Fibroblast of pulmonary artery (primary cell): Measurements from ENCODE around the gene CREB5.

Source experiments
- DNase-seq: peaks from one replicate; pipeline ENCODE4 v3.0.0-alpha.2; 2010; ENCODE audit warnings: low read depth
- H3K4me3 ChIP-seq: replicated peaks from 2 replicates; pipeline ENCODE4 v1.5.1; 2011; ENCODE audit warnings: low read depth, mild to moderate bottlenecking, control low read depth, low read length, moderate library complexity
- CTCF ChIP-seq: IDR thresholded peaks from 2 replicates; pipeline ENCODE4 v1.5.1; 2011; ENCODE audit warnings: mild to moderate bottlenecking, control low read depth, low read length, inconsistent platforms; ENCODE audit errors: missing control alignments

The CREB5 gene

GRCh38 chr7:28725045-28725642, 312.8 kb downstream of the CREB5 start:
- DNase-seq, result no peak
- no peak for TF ChIP-seq CTCF
- H3K4me3 ChIP-seq, result no peak overlapping the region

- no peak for DNase-seq
- no peak for TF ChIP-seq CTCF
- no peak overlapping the region for H3K4me3 ChIP-seq
Observed at GRCh38 chr7:28725911-28726310, 313.6 kb downstream of the CREB5 start.

- TF ChIP-seq CTCF, result no peak
- DNase-seq, result no peak
- H3K4me3 ChIP-seq, result no peak overlapping the region
Observed at GRCh38 chr7:28726555-28726954, 314.2 kb downstream of the CREB5 start.

DNA sequence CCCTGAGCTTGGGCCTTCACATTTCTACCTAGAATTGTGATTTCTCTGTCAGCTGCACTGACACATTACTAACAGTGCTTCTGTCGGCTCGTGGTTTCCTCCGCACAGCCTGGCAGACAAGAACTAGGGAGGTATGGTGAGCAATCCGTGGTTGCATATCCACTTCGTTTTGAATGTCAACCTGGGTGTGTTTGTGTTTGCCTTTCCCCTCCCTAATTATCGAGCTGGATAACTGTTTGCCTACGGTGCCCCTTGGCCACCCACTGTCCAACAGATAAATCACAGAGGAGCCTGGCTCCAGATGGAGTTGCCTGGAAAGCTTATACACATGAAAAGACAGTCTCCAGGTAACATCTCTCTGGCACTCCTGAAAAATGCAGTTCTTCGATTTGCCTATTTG, 317.0 kb downstream of the CREB5 start:
- H3K4me3 ChIP-seq, result no peak overlapping the region
- no peak for TF ChIP-seq CTCF
- no peak for DNase-seq

DNA sequence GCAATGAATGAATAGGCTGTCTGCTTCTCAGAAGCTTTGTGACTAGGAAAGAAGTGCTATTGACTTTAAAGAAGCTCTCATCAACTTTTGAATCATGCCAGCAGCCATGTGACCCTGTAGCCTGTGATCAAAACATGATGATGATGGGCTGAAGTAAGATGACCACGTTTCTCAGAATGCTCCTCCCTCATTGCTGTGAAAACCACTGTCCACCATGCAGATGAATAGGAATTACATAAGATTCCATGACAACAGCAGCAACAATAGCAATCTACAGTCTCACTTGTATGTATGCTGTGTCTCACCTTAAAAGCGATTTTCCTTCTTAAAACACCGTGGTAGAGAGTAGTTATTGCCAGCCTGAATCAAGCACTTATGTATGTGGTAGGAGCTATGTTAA, 317.4 kb downstream of the CREB5 start:
- no peak for TF ChIP-seq CTCF
- peak; percentile 35 for DNase-seq
- no peak overlapping the region for H3K4me3 ChIP-seq

- no peak overlapping the region for H3K4me3 ChIP-seq
- TF ChIP-seq CTCF, result no peak
- DNase-seq, result no peak
Observed at GRCh38 chr7:28731092-28731658, 318.9 kb downstream of the CREB5 start.
